PFSK-1 (cell line): ENCODE results near the gene PDX1.

ENCODE experiments used
- FOXP2 ChIP-seq: optimal IDR thresholded peaks from 2 replicates; pipeline ENCODE3; 2011; ENCODE audit warnings: borderline replicate concordance, control low read depth, inconsistent platforms; ENCODE audit not compliant: insufficient read depth; ENCODE audit errors: extremely low read length, extremely low read depth
- POLR2AphosphoS5 ChIP-seq: IDR thresholded peaks from 2 replicates; pipeline ENCODE4 v1.6.1; 2012; ENCODE audit warnings: low read depth, mild to moderate bottlenecking, control low read depth, low read length, moderate library complexity
- REST ChIP-seq, 2 experiments: IDR thresholded peaks; 2 replicates each; pipeline versions ENCODE4 v1.6.1 to v1.8.0; 2011 to 2012; ENCODE audit warnings: low read depth in 2 of 2, low read length in 2 of 2, control low read depth in 1 of 2, inconsistent platforms in 1 of 2, mild to moderate bottlenecking in 1 of 2, moderate library complexity in 1 of 2; ENCODE audit not compliant: insufficient read depth in 1 of 2
- TAF1 ChIP-seq: IDR thresholded peaks from 2 replicates; pipeline ENCODE4 v1.6.1; 2012; ENCODE audit warnings: low read length, control low read depth, borderline replicate concordance; ENCODE audit not compliant: insufficient read depth

GRCh38 chr13:27907121-27907787 lies 12.5 kb upstream of the PDX1 start:
- TF ChIP-seq REST (IDR thresholded peaks at IDR 0.05; ENCODE audit: insufficient read depth in 1 of 2, low read depth in 2 of 2, low read length in 2 of 2), result no peak
- no peak for TF ChIP-seq FOXP2
- TF ChIP-seq TAF1, result no peak
- TF ChIP-seq POLR2AphosphoS5, result no peak
